Neuronal stem cell (in vitro differentiated cells): ENCODE data around the gene ANKMY1.

Experiments used
- DNase-seq: peaks from one replicate; pipeline ENCODE4 v3.0.0-alpha.2; 2013; ENCODE audit warnings: low spot score
- H2AFZ ChIP-seq: one replicate; pipeline ENCODE4 v1.6.1; 2013; ENCODE audit warnings: mild to moderate bottlenecking, low read length, inconsistent platforms
- H2AK5ac ChIP-seq: 2 replicates; pipeline ENCODE4 v1.6.1; 2013; ENCODE audit warnings: low read depth, mild to moderate bottlenecking, inconsistent platforms, low read length, moderate library complexity, mixed read lengths
- H2BK120ac ChIP-seq: 2 replicates; pipeline ENCODE4 v1.6.1; 2013; ENCODE audit warnings: low read depth, mild to moderate bottlenecking, inconsistent platforms, low read length, moderate library complexity, mixed read lengths
- H2BK12ac ChIP-seq: one replicate; pipeline ENCODE4 v1.6.1; 2013; ENCODE audit warnings: low read length, inconsistent platforms
- H2BK15ac ChIP-seq: 2 replicates; pipeline ENCODE4 v1.6.1; 2013; ENCODE audit warnings: mild to moderate bottlenecking, low read length, inconsistent platforms, mixed read lengths
- H2BK5ac ChIP-seq: one replicate; pipeline ENCODE4 v1.6.1; 2013; ENCODE audit warnings: inconsistent platforms, mild to moderate bottlenecking, low read length, moderate library complexity
- H3K14ac ChIP-seq: one replicate; pipeline ENCODE4 v1.6.1; 2013; ENCODE audit warnings: low read length, inconsistent platforms
- H3K18ac ChIP-seq: 2 replicates; pipeline ENCODE4 v1.6.1; 2013; ENCODE audit warnings: low read length, inconsistent platforms
- H3K23ac ChIP-seq: 2 replicates; pipeline ENCODE4 v1.6.1; 2013; ENCODE audit warnings: low read depth, mild to moderate bottlenecking, mixed read lengths, low read length, inconsistent platforms; ENCODE audit not compliant: poor library complexity
- H3K27ac ChIP-seq: replicated peaks from 3 replicates; pipeline ENCODE4 v1.5.1; 2013; ENCODE audit warnings: low read length, inconsistent platforms
- H3K27me3 ChIP-seq, 3 experiments: 2 replicates each; pipeline ENCODE4 v1.6.1; 2013; ENCODE audit warnings: low read length in 3 of 3, mild to moderate bottlenecking in 2 of 3, inconsistent platforms in 1 of 3, low read depth in 1 of 3, mixed read lengths in 1 of 3, moderate library complexity in 1 of 3; ENCODE audit not compliant: control insufficient read depth in 3 of 3, insufficient read depth in 3 of 3
- H3K36me3 ChIP-seq, 2 donors: replicated peaks in 1 of 2; 2 replicates each; pipeline ENCODE4 v1.6.1; 2013; ENCODE audit warnings: low read length in 2 of 2; ENCODE audit not compliant: control insufficient read depth in 2 of 2, insufficient read depth in 2 of 2
- H3K4ac ChIP-seq: 2 replicates; pipeline ENCODE4 v1.6.1; 2013; ENCODE audit warnings: inconsistent platforms, mild to moderate bottlenecking, low read length, moderate library complexity
- H3K4me1 ChIP-seq, 2 donors: 1 replicate in 1 of 2; 2 replicates in 1 of 2; pipeline ENCODE4 v1.6.1; 2013; ENCODE audit warnings: low read length in 2 of 2, low read depth in 1 of 2; ENCODE audit not compliant: control insufficient read depth in 2 of 2, insufficient read depth in 1 of 2
- H3K4me2 ChIP-seq: one replicate; pipeline ENCODE4 v1.6.1; 2013; ENCODE audit warnings: mild to moderate bottlenecking, low read length, inconsistent platforms; ENCODE audit not compliant: insufficient read depth, poor library complexity, severe bottlenecking
- H3K4me3 ChIP-seq, 2 donors: 2 replicates each; pipeline ENCODE4 v1.5.1; 2013; ENCODE audit warnings: low read length in 2 of 2, mild to moderate bottlenecking in 2 of 2, inconsistent platforms in 1 of 2, moderate library complexity in 1 of 2
- H3K79me1 ChIP-seq: one replicate; pipeline ENCODE4 v1.6.1; 2013; ENCODE audit warnings: low read depth, mild to moderate bottlenecking, inconsistent platforms, low read length, moderate library complexity
- H3K9ac ChIP-seq: one replicate; pipeline ENCODE4 v1.6.1; 2013; ENCODE audit warnings: mild to moderate bottlenecking, low read depth, low read length, inconsistent platforms; ENCODE audit not compliant: poor library complexity
- H3K9me3 ChIP-seq, 2 donors: replicated peaks in 1 of 2; 2 replicates each; pipeline versions ENCODE3 to v1.6.1; 2013; ENCODE audit warnings: low read length in 2 of 2, mild to moderate bottlenecking in 2 of 2, inconsistent platforms in 1 of 2, low read depth in 1 of 2, mixed read lengths in 1 of 2, moderate library complexity in 1 of 2; ENCODE audit not compliant: control insufficient read depth in 2 of 2, insufficient read depth in 1 of 2
- H4K8ac ChIP-seq: one replicate; pipeline ENCODE4 v1.6.1; 2013; ENCODE audit warnings: low read depth, mild to moderate bottlenecking, inconsistent platforms, low read length, moderate library complexity
- H4K91ac ChIP-seq: one replicate; pipeline ENCODE4 v1.6.1; 2013; ENCODE audit warnings: low read length, low read depth, mild to moderate bottlenecking, inconsistent platforms; ENCODE audit not compliant: poor library complexity
- WGBS, 2 donors: extraction: QIAGEN DNeasy Blood & Tissue Kit; methylation state at CpG; one replicate each; pipeline ENCODE4 v1.1.7; 2013; ENCODE audit warnings: missing lambda C conversion rate in 2 of 2, mixed read lengths in 1 of 2; ENCODE audit not compliant: insufficient read length in 2 of 2, insufficient replicate concordance in 1 of 2; ENCODE audit errors: extremely low coverage in 2 of 2; 5-methylcytosine and 5-hydroxymethylcytosine counted together

ANKMY1 gene

DNA sequence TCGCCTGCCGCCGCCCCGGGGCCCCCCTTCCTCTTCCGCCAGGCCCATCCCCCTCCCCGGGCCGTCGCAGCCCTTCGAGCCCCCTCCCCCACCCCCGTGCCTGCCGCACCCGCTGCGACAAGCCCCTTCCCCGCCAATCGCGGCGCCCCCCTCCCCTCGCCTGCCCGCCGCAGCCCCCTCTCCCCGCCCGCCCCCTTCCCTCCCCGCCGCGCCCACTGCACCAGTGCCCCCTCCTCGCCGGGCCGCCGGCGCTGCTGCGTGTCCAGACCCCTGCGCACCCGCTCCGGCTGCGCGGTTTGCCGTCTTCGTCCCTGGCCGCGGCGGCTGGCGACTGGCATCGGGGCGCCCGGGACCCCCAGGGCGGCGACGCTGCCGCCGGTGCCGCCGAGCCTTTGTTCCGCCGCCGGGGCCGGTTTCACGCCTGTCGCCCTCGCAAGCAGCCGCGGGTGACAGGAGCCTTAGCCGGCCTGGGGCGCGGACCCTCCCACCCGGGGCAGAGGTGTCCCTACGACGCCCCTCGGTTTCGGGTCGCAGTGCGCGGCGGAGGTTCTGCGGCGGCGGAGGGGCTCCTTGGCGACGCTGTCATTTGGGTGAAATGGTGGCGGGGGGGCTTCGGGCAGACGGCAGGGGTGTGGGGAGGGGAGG is 104.2 kb downstream of the ANKMY1 start:
- Histone ChIP-seq H4K91ac (no peak overlapping the region), H2AFZ (peak overlapping the region; percentile 13), H3K4me1 (peaks cover 60 to 66% of the 10 kb centered on the region in 2 donors), H3K4me2 (peak overlapping the region; percentile 71), H3K9me3 (no peaks in the 10 kb centered on the region), H3K14ac (peak overlapping the region; percentile 38), H3K4ac (no peak overlapping the region), H2BK120ac (no peak overlapping the region), H4K8ac (no peak overlapping the region), H3K27ac (no peak overlapping the region), H2BK15ac (peak overlapping the region; percentile 71), H3K18ac (peak overlapping the region; percentile 84), H3K79me1 (peaks cover 33% of the 10 kb centered on the region), H3K27me3 (peaks cover 0 to 18% (median 0%) of the 10 kb centered on the region in 3 experiments), H3K4me3 (peak overlapping the region; percentile 36 to 76), H3K36me3 (no peaks in the 10 kb centered on the region), H3K9ac (peak overlapping the region; percentile 81), H3K23ac (peak overlapping the region; percentile 80), H2AK5ac (peak overlapping the region; percentile 94), H2BK5ac (no peak overlapping the region), H2BK12ac (no peak overlapping the region)
- WGBS, 2 donors: no CpG with 5 or more reads among the region's 81 CpGs
- DNase-seq: no peak

DNA sequence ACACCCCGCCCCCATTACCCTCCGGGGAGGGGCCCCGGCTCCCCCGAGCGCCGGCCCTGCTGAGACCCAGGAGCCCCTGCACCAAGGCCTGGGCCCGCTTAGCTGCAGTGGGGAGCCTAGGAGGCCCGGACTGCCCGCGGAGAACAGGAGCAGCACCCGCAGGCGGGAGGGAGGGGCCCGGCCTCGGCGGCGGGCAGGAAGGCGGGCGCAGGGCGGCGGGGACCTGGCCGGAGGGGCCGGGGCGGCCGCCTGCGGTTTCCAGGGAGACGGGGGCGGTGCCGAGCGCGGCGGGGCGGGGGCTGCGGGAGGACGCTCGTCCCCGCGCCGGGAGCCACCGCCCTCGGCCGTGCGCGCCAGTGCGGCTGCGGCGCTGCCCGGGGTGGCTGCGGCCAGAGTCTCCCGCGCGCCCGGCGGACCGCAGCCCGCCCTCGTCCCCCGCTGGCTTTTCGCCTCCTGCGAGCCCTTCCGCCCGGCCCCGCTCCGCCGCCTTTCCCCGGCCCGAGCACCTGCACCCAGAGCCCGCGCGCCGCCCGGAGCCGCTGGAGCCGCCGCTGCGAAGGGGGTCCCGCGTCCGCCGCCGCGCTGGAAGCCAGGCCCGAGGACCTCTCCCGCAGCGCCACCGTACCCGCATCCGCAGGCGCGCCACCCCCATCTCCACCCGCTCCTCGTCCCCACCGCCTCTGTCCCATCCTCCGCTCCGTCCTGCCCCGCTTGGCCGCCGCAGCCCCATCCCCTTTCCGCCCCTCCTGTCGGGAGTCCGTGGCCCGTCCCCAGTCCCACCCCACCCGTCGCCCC is 105.1 kb downstream of the ANKMY1 start:
- Histone ChIP-seq H2BK5ac (peak overlapping the region; percentile 99), H3K27me3 (peaks cover 0 to 18% (median 0%) of the 10 kb centered on the region in 3 experiments), H3K27ac (peak overlapping the region; percentile 59), H3K4ac (peak overlapping the region; percentile 97), H2BK120ac (no peak overlapping the region), H3K23ac (peak overlapping the region; percentile 91), H3K79me1 (peaks cover 38% of the 10 kb centered on the region), H2BK12ac (peak overlapping the region; percentile 58), H4K8ac (peak overlapping the region; percentile 43), H2AK5ac (peak overlapping the region; percentile 90), H2BK15ac (no peak overlapping the region), H3K36me3 (no peaks in the 10 kb centered on the region), H3K9ac (peak overlapping the region; percentile 99), H4K91ac (no peak overlapping the region), H3K4me1 (peaks cover 55 to 57% of the 10 kb centered on the region in 2 donors), H2AFZ (peak overlapping the region; percentile 92), H3K14ac (peak overlapping the region; percentile 94), H3K4me2 (peak overlapping the region; percentile 93), H3K4me3 (peak overlapping the region; percentile 75 to 95), H3K9me3 (no peaks in the 10 kb centered on the region), H3K18ac (peak overlapping the region; percentile 100)
- WGBS, 2 donors: no CpG with 5 or more reads among the region's 103 CpGs
- peak; percentile 79 for DNase-seq

DNA sequence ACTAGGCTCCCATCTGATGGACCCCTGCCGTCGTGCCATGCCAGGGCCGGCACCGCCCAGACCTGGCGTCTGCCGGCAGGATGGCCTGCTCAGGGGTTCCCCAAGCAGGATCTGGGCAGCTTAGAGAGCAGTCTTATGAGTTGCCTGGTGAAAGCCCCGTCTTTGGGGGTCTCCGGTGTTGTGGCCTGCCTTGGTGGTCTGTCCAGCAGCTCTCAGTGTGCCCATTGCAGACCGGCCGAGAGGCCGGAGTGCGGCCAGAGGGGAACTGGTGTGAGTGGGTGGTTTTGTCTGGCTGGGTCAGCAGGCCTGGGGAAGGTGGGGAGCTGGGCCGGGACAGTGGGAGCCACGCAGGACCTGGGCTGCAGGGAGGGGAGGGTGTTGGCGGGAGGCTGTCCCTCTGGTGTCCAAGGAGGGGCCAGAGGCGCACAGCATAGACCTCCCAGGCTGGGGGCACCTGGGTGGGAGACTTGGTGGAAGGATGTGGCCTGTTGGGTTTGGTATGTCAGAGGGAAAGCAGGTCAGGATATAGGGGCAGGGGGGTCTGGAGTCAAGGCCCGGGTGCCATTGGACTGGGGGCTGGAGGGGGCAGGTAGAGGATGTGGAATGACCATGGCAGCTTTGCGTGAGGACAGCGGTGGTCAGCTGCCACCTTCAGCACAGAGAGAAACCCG is 105.9 kb downstream of the ANKMY1 start:
- no peak overlapping the region for H3K14ac ChIP-seq
- no peaks in the 10 kb centered on the region for H3K9me3 ChIP-seq
- no CpG with 5 or more reads among the region's 20 CpGs for WGBS, 2 donors
- H3K23ac ChIP-seq: peak overlapping the region; percentile 37
- H3K79me1 ChIP-seq: peaks cover 38% of the 10 kb centered on the region
- no peak overlapping the region for H3K4ac ChIP-seq
- peak overlapping the region; percentile 62 for H2BK5ac ChIP-seq
- peak overlapping the region; percentile 65 for H3K9ac ChIP-seq
- peak overlapping the region; percentile 92 for H2AFZ ChIP-seq
- peak overlapping the region; percentile 93 for H3K4me2 ChIP-seq
- H3K27ac ChIP-seq: peak overlapping the region; percentile 59
- H2BK12ac ChIP-seq: no peak overlapping the region
- no peak overlapping the region for H2BK120ac ChIP-seq
- H3K18ac ChIP-seq: peak overlapping the region; percentile 93
- no peaks in the 10 kb centered on the region for H3K36me3 ChIP-seq
- peak overlapping the region; percentile 76 for H2BK15ac ChIP-seq
- peaks cover 49 to 50% of the 10 kb centered on the region in 2 donors for H3K4me1 ChIP-seq
- H4K8ac ChIP-seq: no peak overlapping the region
- peak overlapping the region; percentile 89 for H2AK5ac ChIP-seq
- H3K4me3 ChIP-seq: peak overlapping the region; percentile 73 to 75
- H4K91ac ChIP-seq: no peak overlapping the region
- peaks cover 0 to 18% (median 0%) of the 10 kb centered on the region in 3 experiments for H3K27me3 ChIP-seq
- no peak for DNase-seq
